HCT116 (cell line): ENCODE data around the gene RAI1.

Experiments
- ATF3 ChIP-seq: IDR thresholded peaks from 2 replicates; pipeline ENCODE4 v1.6.1; 2012
- EZH2phosphoT487 ChIP-seq: fragments of 200-600 bp; IDR thresholded peaks from 2 replicates; pipeline ENCODE4 v1.6.1; 2018; ENCODE audit warnings: antibody characterized with exemption, borderline replicate concordance
- POLR2A ChIP-seq: IDR thresholded peaks from 2 replicates; pipeline ENCODE4 v1.7.0; 2011; ENCODE audit warnings: borderline replicate concordance; ENCODE audit not compliant: insufficient read depth, insufficient read length; ENCODE audit errors: extremely low read depth
- POLR2AphosphoS5 ChIP-seq: IDR thresholded peaks from 2 replicates; pipeline ENCODE4 v1.6.1; 2011; ENCODE audit warnings: mild to moderate bottlenecking, low read depth, low read length, moderate library complexity
- SIN3A ChIP-seq: IDR thresholded peaks from 2 replicates; pipeline ENCODE4 v1.6.1; 2012; ENCODE audit warnings: low read depth

GRCh38 chr17:17749025-17749772 is 67.9 kb downstream of the RAI1 start:
- no peak for TF ChIP-seq SIN3A
- TF ChIP-seq POLR2A, result no peak
- TF ChIP-seq EZH2phosphoT487, result no peak
- no peak for TF ChIP-seq POLR2AphosphoS5
- TF ChIP-seq ATF3, result no peak
